Common myeloid progenitor, CD34-positive (primary cell): ENCODE results near the gene TRPM2.

Experiments used
- CTCF ChIA-PET: fragments of 350-600 bp; sonication (Branson Sonifier 250); formaldehyde crosslinking; loops from one replicate; lab custom pipeline; 2021; ENCODE audit warnings: antibody characterized with exemption; lab: Charles Lee
- POLR2A ChIA-PET: fragments of 350-600 bp; sonication (Branson Sonifier 250); formaldehyde crosslinking; loops from one replicate; lab custom pipeline; 2021; ENCODE audit warnings: antibody characterized with exemption; lab: Charles Lee
- DNase-seq, 3 donors: peaks; one replicate each; pipeline versions ENCODE4 v3.0.0 to v3.0.0-alpha.2; 2013
- H3K27ac ChIP-seq, 2 experiments: 1 replicate in 1 of 2; 2 replicates in 1 of 2; pipeline ENCODE4 v1.7.0; 2013; ENCODE audit warnings: inconsistent platforms in 2 of 2, low read length in 2 of 2, mild to moderate bottlenecking in 2 of 2, low read depth in 1 of 2, moderate library complexity in 1 of 2; ENCODE audit not compliant: severe bottlenecking in 2 of 2, insufficient read depth in 1 of 2, poor library complexity in 1 of 2
- H3K27me3 ChIP-seq, 5 experiments: replicated peaks in 2 of 5; 1 replicate in 3 of 5; 2 replicates in 2 of 5; pipeline versions ENCODE4 v1.6.1 to v1.7.0; 2013; ENCODE audit warnings: low read length in 4 of 5, mild to moderate bottlenecking in 2 of 5, moderate library complexity in 2 of 5, inconsistent platforms in 1 of 5; ENCODE audit not compliant: insufficient read depth in 5 of 5, control insufficient read depth in 4 of 5
- H3K36me3 ChIP-seq, 4 experiments: 1 replicate in 2 of 4; 2 replicates in 2 of 4; pipeline versions ENCODE4 v1.6.1 to v1.7.0; 2013; ENCODE audit warnings: low read length in 3 of 4, control low read depth in 1 of 4, mild to moderate bottlenecking in 1 of 4; ENCODE audit not compliant: control insufficient read depth in 4 of 4, insufficient read depth in 4 of 4
- H3K4me1 ChIP-seq, 4 experiments: 1 replicate in 3 of 4; 2 replicates in 1 of 4; pipeline versions ENCODE4 v1.6.1 to v1.7.1; 2013; ENCODE audit warnings: low read length in 3 of 4, mild to moderate bottlenecking in 3 of 4, control low read depth in 1 of 4, inconsistent platforms in 1 of 4, moderate library complexity in 1 of 4; ENCODE audit not compliant: control insufficient read depth in 4 of 4, insufficient read depth in 4 of 4; ENCODE audit errors: control extremely low read depth in 1 of 4
- H3K4me3 ChIP-seq, 7 experiments: 1 replicate in 4 of 7; 2 replicates in 3 of 7; pipeline versions ENCODE4 v1.5.1 to v1.7.0; 2013; ENCODE audit warnings: mild to moderate bottlenecking in 7 of 7, low read length in 6 of 7, moderate library complexity in 6 of 7, inconsistent platforms in 2 of 7, low read depth in 2 of 7, control low read depth in 1 of 7; ENCODE audit not compliant: insufficient read depth in 4 of 7, control insufficient read depth in 1 of 7; ENCODE audit errors: extremely low read depth in 1 of 7
- H3K9me3 ChIP-seq, 5 experiments: 1 replicate in 4 of 5; 2 replicates in 1 of 5; pipeline versions ENCODE4 v1.6.1 to v1.7.1; 2013; ENCODE audit warnings: low read length in 4 of 5, mild to moderate bottlenecking in 2 of 5, inconsistent platforms in 1 of 5, low read depth in 1 of 5, moderate library complexity in 1 of 5; ENCODE audit not compliant: control insufficient read depth in 4 of 5, insufficient read depth in 2 of 5; ENCODE audit errors: control extremely low read depth in 1 of 5
- WGBS: methylation state at CpG from one replicate; pipeline ENCODE4 v1.1.5; 2013; ENCODE audit not compliant: insufficient coverage; 5-methylcytosine and 5-hydroxymethylcytosine counted together

TRPM2 gene

GRCh38 chr21:44441581-44442265 is 88.3 kb downstream of the TRPM2 start:
- DNase-seq, result no peak
- Histone ChIP-seq H3K9me3 (no peaks in the 10 kb centered on the region), H3K36me3 (no peaks in the 10 kb centered on the region), H3K4me1 (no peaks in the 10 kb centered on the region), H3K27me3 (peaks cover 0 to 4% (median 0%) of the 10 kb centered on the region in 5 experiments), H3K4me3 (no peak overlapping the region), H3K27ac (no peak overlapping the region)
- ChIA-PET POLR2A (no interaction called here), CTCF (no interaction called here)
- 96% methylated on average over 20 of the region's 20 CpGs for WGBS

- POLR2A ChIA-PET, result interaction anchor here (0.8 kb wide), 1 partner anchor 9 kb away, joined by 4 read pairs; no protein-coding TSS in a partner anchor
- DNase-seq, result no peak
- Histone ChIP-seq H3K4me3 (no peak overlapping the region), H3K4me1 (no peaks in the 10 kb centered on the region), H3K36me3 (no peaks in the 10 kb centered on the region), H3K27ac (no peak overlapping the region), H3K27me3 (peaks cover 0 to 5% (median 3%) of the 10 kb centered on the region in 5 experiments), H3K9me3 (no peaks in the 10 kb centered on the region)
- WGBS, result 86% methylated on average over 18 of the region's 19 CpGs
- CTCF ChIA-PET, result no interaction called here
Measured at GRCh38 chr21:44442266-44443125, 89.1 kb downstream of the TRPM2 start.

GRCh38 chr21:44443291-44443890 is 90.0 kb downstream of the TRPM2 start:
- Histone ChIP-seq H3K27ac (no peak overlapping the region), H3K4me1 (no peaks in the 10 kb centered on the region), H3K36me3 (no peaks in the 10 kb centered on the region), H3K4me3 (no peak overlapping the region), H3K27me3 (peaks cover 0 to 8% (median 4%) of the 10 kb centered on the region in 5 experiments), H3K9me3 (no peaks in the 10 kb centered on the region)
- POLR2A ChIA-PET, result no interaction called here
- DNase-seq, result no peak
- 87% methylated on average over 16 of the region's 17 CpGs for whole genome bisulfite sequencing
- CTCF ChIA-PET, result no interaction called here

GRCh38 chr21:44443891-44444285 is 90.5 kb downstream of the TRPM2 start:
- POLR2A ChIA-PET, result interaction anchor here (0.5 kb wide), 1 partner anchor 111 kb away, joined by 3 read pairs; no protein-coding TSS in a partner anchor
- Histone ChIP-seq H3K4me1 (no peaks in the 10 kb centered on the region), H3K27me3 (peaks cover 0 to 12% (median 4%) of the 10 kb centered on the region in 5 experiments), H3K4me3 (no peak overlapping the region), H3K36me3 (no peaks in the 10 kb centered on the region), H3K9me3 (no peaks in the 10 kb centered on the region), H3K27ac (no peak overlapping the region)
- CTCF ChIA-PET, result interaction anchor here (1.2 kb wide), 1 partner anchor 14 kb away, joined by 3 read pairs; no protein-coding TSS in a partner anchor
- DNase-seq, result no peak
- 95% methylated on average over 8 of the region's 12 CpGs for WGBS

GRCh38 chr21:44444286-44444931 is 91.0 kb downstream of the TRPM2 start:
- Histone ChIP-seq H3K27ac (no peak overlapping the region), H3K36me3 (no peaks in the 10 kb centered on the region), H3K9me3 (no peaks in the 10 kb centered on the region), H3K4me1 (no peaks in the 10 kb centered on the region), H3K27me3 (peaks cover 0 to 15% (median 4%) of the 10 kb centered on the region in 5 experiments), H3K4me3 (no peak overlapping the region)
- DNase-seq, result no peak
- WGBS, result 77% methylated on average over 15 of the region's 21 CpGs
- CTCF ChIA-PET, result interaction anchor here (1.2 kb wide), 1 partner anchor 13 kb away, joined by 3 read pairs; no protein-coding TSS in a partner anchor
- POLR2A ChIA-PET, result interaction anchor here (0.5 kb wide), 1 partner anchor 111 kb away, joined by 3 read pairs; no protein-coding TSS in a partner anchor

- no peaks in the 10 kb centered on the region for H3K9me3 ChIP-seq
- no peak overlapping the region for H3K4me3 ChIP-seq
- H3K4me1 ChIP-seq, result no peaks in the 10 kb centered on the region
- peaks cover 0 to 24% (median 4%) of the 10 kb centered on the region in 5 experiments for H3K27me3 ChIP-seq
- 90% methylated on average over 13 of the region's 19 CpGs for whole genome bisulfite sequencing
- ChIA-PET POLR2A (no interaction called here), CTCF (interaction anchor here (1.2 kb wide), 1 partner anchor 12 kb away, joined by 3 read pairs; no protein-coding TSS in a partner anchor)
- DNase-seq, result no peak
- H3K27ac ChIP-seq, result no peak overlapping the region
- H3K36me3 ChIP-seq, result no peaks in the 10 kb centered on the region
Measured at GRCh38 chr21:44445145-44445812, 91.9 kb downstream of the TRPM2 start.
